T-cell (primary cell): ENCODE measurements around the gene PTPN13. TPM values are rescaled to one million over a fixed set of nuclear protein-coding genes. Genes with fewer than 3 reads are reported as not detected.

Experiments
- ATAC-seq, 4 experiments: fragments of 200-7000 bp in 3 of 4; fragments of 150-1000 bp in 1 of 4; cut with Tn5 transposase; replicated peaks in 1 of 4; 1 replicate in 3 of 4; 2 replicates in 1 of 4; pipeline ENCODE4 v1.10.0; 2021; ENCODE audit warnings: moderate library complexity in 3 of 4, mild to moderate bottlenecking in 2 of 4, moderate number of reproducible peaks in 1 of 4
- CTCF ChIA-PET, 2 donors: fragments of 300-600 bp; sonication (Branson Sonifier 250); formaldehyde crosslinking; loops; one replicate each; lab custom pipeline; 2022; ENCODE audit warnings: antibody characterized with exemption in 2 of 2; lab: Charles Lee
- POLR2A ChIA-PET, 2 donors: fragments of 300-600 bp; sonication (Branson Sonifier 250); formaldehyde crosslinking; loops; one replicate each; lab custom pipeline; 2022; ENCODE audit warnings: antibody characterized with exemption in 2 of 2; lab: Charles Lee
- DNase-seq, 35 experiments: peaks; one replicate each; pipeline versions ENCODE4 v3.0.0 to v3.0.0-alpha.2; 2013 to 2023
- H3K27ac ChIP-seq: one replicate; pipeline ENCODE4 v1.5.1; 2013; ENCODE audit warnings: low read length
- H3K27me3 ChIP-seq, 2 experiments: replicated peaks in 1 of 2; 1 replicate in 1 of 2; 2 replicates in 1 of 2; pipeline versions ENCODE4 v1.6.1 to v1.7.0; 2013; ENCODE audit warnings: low read length in 1 of 2, mixed read lengths in 1 of 2; ENCODE audit not compliant: control insufficient read depth in 2 of 2, insufficient read depth in 2 of 2; ENCODE audit errors: extremely low read depth in 1 of 2
- H3K36me3 ChIP-seq, 2 donors: 1 replicate in 1 of 2; 2 replicates in 1 of 2; pipeline versions ENCODE4 v1.6.1 to v1.7.0; 2013; ENCODE audit warnings: low read length in 1 of 2; ENCODE audit not compliant: control insufficient read depth in 2 of 2, insufficient read depth in 1 of 2; ENCODE audit errors: extremely low read depth in 1 of 2
- H3K4me1 ChIP-seq, 2 experiments: 1 replicate in 1 of 2; 2 replicates in 1 of 2; pipeline versions ENCODE4 v1.6.1 to v1.7.0; 2013; ENCODE audit warnings: low read length in 2 of 2, mixed read lengths in 1 of 2; ENCODE audit not compliant: insufficient read depth in 2 of 2, control insufficient read depth in 1 of 2; ENCODE audit errors: extremely low read depth in 1 of 2
- H3K4me3 ChIP-seq, 2 donors: 1 replicate in 1 of 2; 2 replicates in 1 of 2; pipeline versions ENCODE4 v1.5.1 to v1.7.0; 2013; ENCODE audit warnings: mild to moderate bottlenecking in 2 of 2, low read length in 1 of 2, moderate library complexity in 1 of 2; ENCODE audit not compliant: control insufficient read depth in 1 of 2; ENCODE audit errors: extremely low read depth in 1 of 2
- H3K9me3 ChIP-seq: 2 replicates; pipeline ENCODE4 v1.7.0; 2013
- H3K27ac Mint-ChIP-seq, 2 donors: one replicate each; pipeline ENCODE4 v1.8.0; 2020 to 2021; ENCODE audit warnings: mild to moderate bottlenecking in 2 of 2, mixed read lengths in 2 of 2
- H3K27me3 Mint-ChIP-seq, 2 donors: one replicate each; pipeline ENCODE4 v1.8.0; 2021 to 2022; ENCODE audit warnings: mixed read lengths in 2 of 2
- H3K36me3 Mint-ChIP-seq: one replicate; pipeline ENCODE4 v1.8.0; 2021; ENCODE audit warnings: mixed read lengths
- H3K4me1 Mint-ChIP-seq, 3 donors: one replicate each; pipeline ENCODE4 v1.8.0; 2020 to 2022; ENCODE audit warnings: mixed read lengths in 3 of 3, mild to moderate bottlenecking in 1 of 3
- H3K4me3 Mint-ChIP-seq, 3 donors: one replicate each; pipeline ENCODE4 v1.8.0; 2020 to 2022; ENCODE audit warnings: mild to moderate bottlenecking in 3 of 3, mixed read lengths in 3 of 3, moderate library complexity in 3 of 3
- H3K9me3 Mint-ChIP-seq, 3 donors: one replicate each; pipeline ENCODE4 v1.8.0; 2020 to 2022; ENCODE audit warnings: mixed read lengths in 3 of 3
- WGBS: methylation state at CpG from one replicate; pipeline ENCODE4 v1.1.5; 2013; ENCODE audit warnings: missing lambda C conversion rate; ENCODE audit not compliant: insufficient coverage; 5-methylcytosine and 5-hydroxymethylcytosine counted together
- total RNA-seq, 35 experiments: library from RNA in 6 of 35; stranded (reverse) in 6 of 35; fragments of 120-200 nt in 1 of 35; gene quantifications; one replicate each; pipeline versions ENCODE4 v1.2.1 to v1.2.4 and lab custom pipeline; 2013 to 2026

PTPN13 gene
- total RNA-seq, 5 donors from 2014 or later (not counting 1 experiment from before 2014, with no cell fraction given) = 0.90 to 8.1 (median 5.2) TPM

GRCh38 chr4:86841309-86841708 is 247.2 kb downstream of the PTPN13 start:
- H3K4me1 Mint-ChIP-seq = no peaks in the 10 kb centered on the region
- H3K36me3 Mint-ChIP-seq = no peaks in the 10 kb centered on the region
- no peaks in the 10 kb centered on the region for H3K27me3 Mint-ChIP-seq
- no peak overlapping the region for H3K27ac Mint-ChIP-seq
- DNase-seq (no peak), ATAC-seq (no peak)
- peaks cover 0 to 3% (median 0%) of the 10 kb centered on the region in 3 donors for H3K9me3 Mint-ChIP-seq
- ChIA-PET CTCF (no interaction called here), POLR2A (no interaction called here)
- Histone ChIP-seq H3K27ac (no peak overlapping the region), H3K27me3 (no peaks in the 10 kb centered on the region), H3K4me1 (no peaks in the 10 kb centered on the region), H3K4me3 (no peak overlapping the region), H3K36me3 (no peaks in the 10 kb centered on the region), H3K9me3 (no peaks in the 10 kb centered on the region)
- no peak overlapping the region for H3K4me3 Mint-ChIP-seq
- WGBS = no CpG with 5 or more reads among the region's 1 CpG

- H3K36me3 Mint-ChIP-seq = no peaks in the 10 kb centered on the region
- 90% methylated on average over 4 of the region's 5 CpGs for WGBS
- no peak for DNase-seq
- Histone ChIP-seq H3K27me3 (peaks cover 0 to 5% of the 10 kb centered on the region in 2 experiments), H3K4me1 (no peaks in the 10 kb centered on the region), H3K27ac (no peak overlapping the region), H3K36me3 (no peaks in the 10 kb centered on the region), H3K4me3 (no peak overlapping the region), H3K9me3 (no peaks in the 10 kb centered on the region)
- no peaks in the 10 kb centered on the region for H3K4me1 Mint-ChIP-seq
- CTCF ChIA-PET = no interaction called here
- no peak overlapping the region for H3K27ac Mint-ChIP-seq
- H3K9me3 Mint-ChIP-seq = peaks cover 0 to 3% (median 0%) of the 10 kb centered on the region in 3 donors
- POLR2A ChIA-PET = no interaction called here
- no peak overlapping the region for H3K4me3 Mint-ChIP-seq
- no peak for ATAC-seq
- peaks cover 1 to 9% of the 10 kb centered on the region in 2 donors for H3K27me3 Mint-ChIP-seq
Measured at GRCh38 chr4:86845593-86845992, 251.5 kb downstream of the PTPN13 start.

- H3K9me3 Mint-ChIP-seq = peaks cover 0 to 3% (median 0%) of the 10 kb centered on the region in 3 donors
- Histone ChIP-seq H3K4me3 (no peak overlapping the region), H3K9me3 (no peaks in the 10 kb centered on the region), H3K27ac (no peak overlapping the region), H3K36me3 (no peaks in the 10 kb centered on the region), H3K4me1 (no peaks in the 10 kb centered on the region), H3K27me3 (peaks cover 0 to 8% of the 10 kb centered on the region in 2 experiments)
- H3K27me3 Mint-ChIP-seq = peaks cover 1 to 9% of the 10 kb centered on the region in 2 donors
- H3K4me1 Mint-ChIP-seq = no peaks in the 10 kb centered on the region
- no peaks in the 10 kb centered on the region for H3K36me3 Mint-ChIP-seq
- ChIA-PET CTCF (no interaction called here), POLR2A (no interaction called here)
- ATAC-seq = no peak
- H3K4me3 Mint-ChIP-seq = no peak overlapping the region
- no peak overlapping the region for H3K27ac Mint-ChIP-seq
- no peak for DNase-seq
Measured at GRCh38 chr4:86846921-86847320, 252.8 kb downstream of the PTPN13 start.

GRCh38 chr4:86847571-86847970 is 253.5 kb downstream of the PTPN13 start:
- ChIA-PET CTCF (no interaction called here), POLR2A (no interaction called here)
- peaks cover 1 to 9% of the 10 kb centered on the region in 2 donors for H3K27me3 Mint-ChIP-seq
- Histone ChIP-seq H3K4me1 (no peaks in the 10 kb centered on the region), H3K27ac (no peak overlapping the region), H3K27me3 (peaks cover 0 to 10% of the 10 kb centered on the region in 2 experiments), H3K36me3 (no peaks in the 10 kb centered on the region), H3K9me3 (no peaks in the 10 kb centered on the region), H3K4me3 (no peak overlapping the region)
- peaks cover 0 to 3% (median 0%) of the 10 kb centered on the region in 3 donors for H3K9me3 Mint-ChIP-seq
- ATAC-seq (no peak), DNase-seq (no peak)
- no peak overlapping the region for H3K4me3 Mint-ChIP-seq
- no peak overlapping the region for H3K27ac Mint-ChIP-seq
- H3K36me3 Mint-ChIP-seq = no peaks in the 10 kb centered on the region
- 83% methylated on average over 2 of the region's 4 CpGs for WGBS
- H3K4me1 Mint-ChIP-seq = no peaks in the 10 kb centered on the region

GRCh38 chr4:86848136-86848535 is 254.0 kb downstream of the PTPN13 start:
- no peak overlapping the region for H3K4me3 ChIP-seq
- H3K4me1 ChIP-seq = no peaks in the 10 kb centered on the region
- Mint-ChIP-seq H3K9me3 (peaks cover 0 to 3% (median 0%) of the 10 kb centered on the region in 3 donors), H3K4me3 (no peak overlapping the region), H3K27me3 (peaks cover 1 to 9% of the 10 kb centered on the region in 2 donors), H3K27ac (no peak overlapping the region), H3K4me1 (no peaks in the 10 kb centered on the region), H3K36me3 (no peaks in the 10 kb centered on the region)
- peaks cover 0 to 10% of the 10 kb centered on the region in 2 experiments for H3K27me3 ChIP-seq
- no peaks in the 10 kb centered on the region for H3K36me3 ChIP-seq
- ChIA-PET POLR2A (no interaction called here), CTCF (interaction anchor here in 1 of 2 donors (0.5 kb wide), 1 partner anchor 75 kb away, joined by 3 read pairs; no protein-coding TSS in a partner anchor)
- DNase-seq (no peak), ATAC-seq (no peak)
- H3K9me3 ChIP-seq = no peaks in the 10 kb centered on the region
- no peak overlapping the region for H3K27ac ChIP-seq
- 94% methylated on average over 2 of the region's 7 CpGs for WGBS

GRCh38 chr4:86848732-86849619 is 254.9 kb downstream of the PTPN13 start, which contains the start of gene SLC10A6:
SLC10A6 (minus strand) TSS chr4:86849384; CDS start chr4:86849115, 269 bp downstream.
- ChIA-PET POLR2A (no interaction called here), CTCF (interaction anchor here in 1 of 2 donors (0.5 kb wide), 1 partner anchor 74 kb away, joined by 3 read pairs; no protein-coding TSS in a partner anchor)
- no peak for DNase-seq
- Mint-ChIP-seq H3K27ac (no peak within 1 kb of the TSS), H3K9me3 (peaks cover 0 to 3% (median 0%) of the 10 kb centered on the region in 3 donors), H3K36me3 (no peaks in the 10 kb centered on the region), H3K4me3 (no peak within 1 kb of the TSS), H3K27me3 (peaks cover 1 to 9% of the 10 kb centered on the region in 2 donors), H3K4me1 (no peaks in the 10 kb centered on the region)
- WGBS = 80% methylated on average over 7 of the region's 11 CpGs
- Histone ChIP-seq H3K27ac (no peak within 1 kb of the TSS), H3K4me3 (no peak within 1 kb of the TSS), H3K27me3 (peaks cover 0 to 10% of the 10 kb centered on the region in 2 experiments), H3K4me1 (no peaks in the 10 kb centered on the region), H3K9me3 (no peaks in the 10 kb centered on the region), H3K36me3 (no peaks in the 10 kb centered on the region)
- no peak for ATAC-seq
